Gastroesophageal sphincter (tissue), 4 donors: ENCODE results near the gene ANK2. TPM values are rescaled to one million over a fixed set of nuclear protein-coding genes. Genes with fewer than 3 reads are reported as not detected.
"Not testable (repeated sequence)": the region's sequence is repeated elsewhere in the genome, so short reads cannot be mapped to it uniquely, and the experiment has no call there.

Experiments used
- ATAC-seq: fragments of 150-250 bp; one replicate; pipeline ENCODE4 v1.9.1; 2016; ENCODE audit warnings: mild to moderate bottlenecking, moderate library complexity
- H3K27ac ChIP-seq, 4 donors: fragments of 200-600 bp; sonication (generic) in 3 of 4; 1 replicate in 3 of 4; 2 replicates in 1 of 4; pipeline ENCODE4 v1.5.1; 2016 to 2019
- H3K27me3 ChIP-seq: fragments of 200-600 bp; sonication (generic); one replicate; pipeline ENCODE4 v1.5.1; 2019
- H3K36me3 ChIP-seq, 2 donors: fragments of 200-600 bp; sonication (generic); one replicate each; pipeline ENCODE4 v1.5.1; 2019; ENCODE audit warnings: control low read depth in 1 of 2
- H3K4me1 ChIP-seq, 3 donors: fragments of 200-600 bp; sonication (generic); 1 replicate in 2 of 3; 2 replicates in 1 of 3; pipeline ENCODE4 v1.5.1; 2016 to 2019; ENCODE audit warnings: control low read depth in 2 of 3
- H3K4me3 ChIP-seq, 2 donors: fragments of 200-600 bp; sonication (generic); one replicate each; pipeline ENCODE4 v1.5.1; 2019; ENCODE audit warnings: mild to moderate bottlenecking in 1 of 2, moderate library complexity in 1 of 2
- H3K9me3 ChIP-seq, 3 donors: fragments of 200-600 bp; sonication (generic); one replicate each; pipeline ENCODE4 v1.5.1; 2017 to 2019; ENCODE audit warnings: control low read depth in 2 of 3
- EP300 ChIP-seq: sonication (generic); formaldehyde crosslinking; IDR thresholded peaks from one replicate; pipeline ENCODE4 v1.6.1; 2017; ENCODE audit warnings: antibody characterized with exemption, mild to moderate bottlenecking
- POLR2A ChIP-seq, 2 donors: fragments of 450-650 bp; IDR thresholded peaks; one replicate each; pipeline ENCODE4 v1.6.1; 2017; ENCODE audit warnings: antibody characterized with exemption in 2 of 2, mild to moderate bottlenecking in 2 of 2, moderate library complexity in 1 of 2
- POLR2AphosphoS5 ChIP-seq: sonication (generic); formaldehyde crosslinking; IDR thresholded peaks from one replicate; pipeline ENCODE4 v1.6.1; 2017; ENCODE audit warnings: antibody characterized with exemption
- WGBS, 2 donors: methylation state at CpG; one replicate each; pipeline ENCODE4 v1.1.5; 2018; ENCODE audit warnings: low coverage in 1 of 2; 5-methylcytosine and 5-hydroxymethylcytosine counted together
- total RNA-seq, 4 donors: library from RNA; depleted of rRNA; stranded (reverse); fragments of >200 nt; gene quantifications; one replicate each; pipeline ENCODE4 v1.1.0, GENCODE V29; 2016
- TF ChIP-seq, protein P1 (sequence below), 4 experiments: fragments of 200-600 bp in 2 of 4; fragments of 450-650 bp in 2 of 4; sonication (generic) in 1 of 4; IDR thresholded peaks; one replicate each; pipeline ENCODE4 v1.5.1; 2017 to 2019; ENCODE audit warnings: antibody characterized with exemption in 4 of 4, mild to moderate bottlenecking in 2 of 4, moderate library complexity in 2 of 4

Gene ANK2
- total RNA-seq, 4 donors from 2014 or later = 84.9 to 104 (median 91.5) TPM

DNA sequence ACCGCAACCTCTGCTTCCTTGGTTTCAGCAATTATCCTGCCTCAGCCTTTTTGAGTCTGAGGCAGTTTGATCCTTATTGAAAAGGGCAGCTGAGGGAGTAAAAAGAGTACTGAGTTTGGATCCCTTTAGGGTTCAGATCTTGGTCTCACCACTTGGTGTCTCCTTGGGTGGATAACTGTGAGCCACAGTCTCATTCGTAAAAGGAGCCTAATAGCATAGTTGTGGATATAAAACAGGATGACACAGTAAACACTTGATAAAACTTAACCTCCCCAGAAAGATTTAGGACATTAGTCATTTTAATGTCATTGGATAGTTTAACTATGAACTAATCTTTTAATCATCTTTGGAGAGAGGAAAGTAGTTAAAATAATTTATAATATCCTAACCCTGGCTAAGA lies 173.0 kb downstream of the ANK2 start:
- WGBS, 2 donors = 67 to 93% methylated on average over 2 of the region's 2 CpGs
- H3K36me3 ChIP-seq = no peaks in the 10 kb centered on the region
- H3K4me3 ChIP-seq = no peak overlapping the region
- H3K9me3 ChIP-seq = no peaks in the 10 kb centered on the region
- TF ChIP-seq POLR2A (IDR thresholded peaks at IDR 0.05) (no peak), POLR2AphosphoS5 (no peak), EP300 (no peak)
- TF ChIP-seq, protein P1, sequence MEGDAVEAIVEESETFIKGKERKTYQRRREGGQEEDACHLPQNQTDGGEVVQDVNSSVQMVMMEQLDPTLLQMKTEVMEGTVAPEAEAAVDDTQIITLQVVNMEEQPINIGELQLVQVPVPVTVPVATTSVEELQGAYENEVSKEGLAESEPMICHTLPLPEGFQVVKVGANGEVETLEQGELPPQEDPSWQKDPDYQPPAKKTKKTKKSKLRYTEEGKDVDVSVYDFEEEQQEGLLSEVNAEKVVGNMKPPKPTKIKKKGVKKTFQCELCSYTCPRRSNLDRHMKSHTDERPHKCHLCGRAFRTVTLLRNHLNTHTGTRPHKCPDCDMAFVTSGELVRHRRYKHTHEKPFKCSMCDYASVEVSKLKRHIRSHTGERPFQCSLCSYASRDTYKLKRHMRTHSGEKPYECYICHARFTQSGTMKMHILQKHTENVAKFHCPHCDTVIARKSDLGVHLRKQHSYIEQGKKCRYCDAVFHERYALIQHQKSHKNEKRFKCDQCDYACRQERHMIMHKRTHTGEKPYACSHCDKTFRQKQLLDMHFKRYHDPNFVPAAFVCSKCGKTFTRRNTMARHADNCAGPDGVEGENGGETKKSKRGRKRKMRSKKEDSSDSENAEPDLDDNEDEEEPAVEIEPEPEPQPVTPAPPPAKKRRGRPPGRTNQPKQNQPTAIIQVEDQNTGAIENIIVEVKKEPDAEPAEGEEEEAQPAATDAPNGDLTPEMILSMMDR (IDR thresholded peaks at IDR 0.05) = no peak
- ATAC-seq = no peak
- no peaks in the 10 kb centered on the region for H3K27me3 ChIP-seq
- H3K27ac ChIP-seq = no peak overlapping the region
- H3K4me1 ChIP-seq = no peaks in the 10 kb centered on the region

DNA sequence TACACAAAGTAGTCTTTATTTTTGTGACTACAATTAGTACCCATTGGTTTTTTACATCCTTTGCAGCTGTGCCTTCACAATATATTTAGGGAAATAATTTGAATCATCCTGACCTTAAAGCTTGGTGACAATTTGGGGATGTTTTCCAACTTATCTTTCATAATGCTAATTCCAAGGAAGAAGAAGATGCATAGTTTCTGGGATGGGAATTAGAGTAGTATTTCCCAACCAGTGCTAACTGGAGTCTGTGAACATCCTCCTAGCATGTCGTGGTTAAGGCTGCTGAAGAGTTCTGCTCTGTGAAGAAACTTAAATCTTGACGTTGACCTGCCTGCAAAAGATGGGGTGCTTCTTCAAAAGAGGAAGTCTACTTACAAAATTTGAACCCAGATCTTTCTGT lies 173.5 kb downstream of the ANK2 start:
- no peaks in the 10 kb centered on the region for H3K9me3 ChIP-seq
- no peak overlapping the region for H3K4me3 ChIP-seq
- no peak overlapping the region for H3K27ac ChIP-seq
- ATAC-seq = no peak
- H3K4me1 ChIP-seq = no peaks in the 10 kb centered on the region
- H3K27me3 ChIP-seq = no peaks in the 10 kb centered on the region
- TF ChIP-seq POLR2A (IDR thresholded peaks at IDR 0.05) (no peak), POLR2AphosphoS5 (no peak), EP300 (no peak)
- TF ChIP-seq, protein P1 (IDR thresholded peaks at IDR 0.05) = no peak
- H3K36me3 ChIP-seq = no peaks in the 10 kb centered on the region
- WGBS, 2 donors = 85 to 94% methylated on average over 2 of the region's 2 CpGs

DNA sequence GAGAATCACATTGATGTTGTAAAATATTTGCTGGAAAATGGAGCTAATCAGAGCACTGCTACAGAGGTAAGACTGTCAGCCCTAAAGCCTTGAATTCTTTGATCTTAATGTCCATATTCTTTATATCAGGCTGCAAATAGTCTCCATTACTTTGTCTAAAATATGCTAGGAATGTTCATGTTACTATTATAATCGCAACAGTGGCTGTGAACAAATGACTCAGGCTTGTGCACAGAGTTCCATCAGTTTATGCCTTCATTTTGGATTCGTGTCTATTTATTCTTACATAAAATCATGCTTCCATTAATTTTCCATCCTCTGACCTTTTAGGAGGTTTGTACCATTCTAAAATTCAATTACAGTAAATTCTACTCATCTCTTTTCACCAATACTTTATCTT lies 182.7 kb downstream of the ANK2 start:
- H3K36me3 ChIP-seq = peaks cover 0 to 5% of the 10 kb centered on the region in 2 donors
- 16 to 31% methylated on average over 2 of the region's 2 CpGs for WGBS, 2 donors
- no peak overlapping the region for H3K27ac ChIP-seq
- no peaks in the 10 kb centered on the region for H3K4me1 ChIP-seq
- TF ChIP-seq, protein P1 (IDR thresholded peaks at IDR 0.05) = no peak
- TF ChIP-seq POLR2A (IDR thresholded peaks at IDR 0.05) (no peak), EP300 (no peak), POLR2AphosphoS5 (no peak)
- H3K4me3 ChIP-seq = no peak overlapping the region
- no peaks in the 10 kb centered on the region for H3K27me3 ChIP-seq
- ATAC-seq = no peak
- no peaks in the 10 kb centered on the region for H3K9me3 ChIP-seq

DNA sequence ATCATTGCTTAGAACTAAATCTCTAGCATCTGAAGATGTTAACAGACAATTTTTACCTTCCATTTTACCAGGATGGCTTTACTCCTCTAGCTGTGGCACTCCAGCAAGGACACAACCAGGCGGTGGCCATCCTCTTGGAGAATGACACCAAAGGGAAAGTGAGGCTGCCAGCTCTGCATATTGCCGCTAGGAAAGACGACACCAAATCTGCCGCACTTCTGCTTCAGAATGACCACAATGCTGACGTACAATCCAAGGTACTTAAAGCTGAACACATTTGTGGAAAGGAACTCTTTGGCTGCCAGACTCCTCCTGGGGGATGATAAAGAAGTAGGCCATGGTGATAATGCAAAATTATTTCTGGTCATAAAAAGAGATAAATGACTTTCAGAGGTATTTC lies 187.5 kb downstream of the ANK2 start:
- Histone ChIP-seq H3K4me1 (no peaks in the 10 kb centered on the region), H3K4me3 (no peak overlapping the region), H3K27ac (no peak overlapping the region), H3K9me3 (no peaks in the 10 kb centered on the region), H3K27me3 (no peaks in the 10 kb centered on the region), H3K36me3 (peaks cover 0 to 13% of the 10 kb centered on the region in 2 donors)
- TF ChIP-seq POLR2A (IDR thresholded peaks at IDR 0.05) = no peak
- TF ChIP-seq, protein P1 (IDR thresholded peaks at IDR 0.05) = no peak
- no peak for TF ChIP-seq EP300
- TF ChIP-seq POLR2AphosphoS5 = no peak
- 89% methylated on average over 5 of the region's 5 CpGs; no CpG with 5 or more reads in 1 of the 2 donors for WGBS, 2 donors
- no peak for ATAC-seq

- Histone ChIP-seq H3K27ac (no peak overlapping the region), H3K36me3 (peaks cover 0 to 14% of the 10 kb centered on the region in 2 donors), H3K4me3 (no peak overlapping the region), H3K4me1 (no peaks in the 10 kb centered on the region), H3K27me3 (no peaks in the 10 kb centered on the region), H3K9me3 (no peaks in the 10 kb centered on the region)
- TF ChIP-seq POLR2A (IDR thresholded peaks at IDR 0.05) (no peak), POLR2AphosphoS5 (no peak), EP300 (no peak)
- TF ChIP-seq, protein P1 (IDR thresholded peaks at IDR 0.05) = no peak
- WGBS, 2 donors = 84 to 89% methylated on average over 2 to 3 of the region's 3 CpGs
- ATAC-seq = no peak
Measured at GRCh38 chr4:113243312-113243711, 193.9 kb downstream of the ANK2 start.

GRCh38 chr4:113244747-113245146 lies 195.3 kb downstream of the ANK2 start:
- H3K27me3 ChIP-seq, H3K9me3 ChIP-seq, H3K4me1 ChIP-seq, H3K27ac ChIP-seq, H3K4me3 ChIP-seq, ATAC-seq: not testable (repeated sequence)
- peaks cover 0 to 14% of the 10 kb centered on the region in 2 donors for H3K36me3 ChIP-seq
- 91 to 93% methylated on average over 3 to 4 of the region's 4 CpGs for WGBS, 2 donors
